HEK293 (cell line): ENCODE data around the gene C2CD2L.

Experiments used
- KLF7 ChIP-seq: fragments of 450-650 bp; formaldehyde crosslinking; IDR thresholded peaks from 2 replicates; pipeline ENCODE4 v1.5.1; 2016; ENCODE audit warnings: missing biosample characterization, missing genetic modification characterization, borderline replicate concordance
- KLF9 ChIP-seq: fragments of 450-650 bp; formaldehyde crosslinking; IDR thresholded peaks from 2 replicates; pipeline ENCODE4 v1.5.1; 2016; ENCODE audit warnings: missing biosample characterization, missing genetic modification characterization, low read depth
- PBX3 ChIP-seq: sonication (generic); formaldehyde crosslinking; IDR thresholded peaks from 2 replicates; pipeline ENCODE4 v1.8.1; 2022; ENCODE audit warnings: mild to moderate bottlenecking, moderate library complexity, missing genetic modification reagents
- SP2 ChIP-seq: fragments of 450-650 bp; formaldehyde crosslinking; IDR thresholded peaks from 2 replicates; pipeline ENCODE4 v1.5.1; 2016; ENCODE audit warnings: missing biosample characterization, missing genetic modification characterization
- SP7 ChIP-seq: fragments of 450-650 bp; formaldehyde crosslinking; IDR thresholded peaks from 2 replicates; pipeline ENCODE4 v1.5.1; 2016; ENCODE audit warnings: missing biosample characterization, missing genetic modification characterization
- ZBTB21 ChIP-seq: fragments of 450-650 bp; formaldehyde crosslinking; IDR thresholded peaks from 2 replicates; pipeline ENCODE4 v1.5.1; 2017; ENCODE audit warnings: missing biosample characterization, missing genetic modification characterization
- ZBTB49 ChIP-seq: fragments of 450-650 bp; formaldehyde crosslinking; IDR thresholded peaks from 2 replicates; pipeline ENCODE4 v1.5.1; 2016; ENCODE audit warnings: missing biosample characterization, missing genetic modification characterization, low read depth
- ZEB2 ChIP-seq: fragments of 450-650 bp; formaldehyde crosslinking; IDR thresholded peaks from 2 replicates; pipeline ENCODE4 v1.5.1; 2016; ENCODE audit warnings: missing biosample characterization, missing genetic modification characterization
- ZFP69B ChIP-seq: fragments of 450-650 bp; formaldehyde crosslinking; IDR thresholded peaks from 2 replicates; pipeline ENCODE4 v1.5.1; 2016; ENCODE audit warnings: missing biosample characterization, missing genetic modification characterization
- ZNF133 ChIP-seq: fragments of 450-650 bp; formaldehyde crosslinking; IDR thresholded peaks from 2 replicates; pipeline ENCODE4 v1.5.1; 2016; ENCODE audit warnings: missing biosample characterization, missing genetic modification characterization
- ZNF239 ChIP-seq: fragments of 450-650 bp; formaldehyde crosslinking; IDR thresholded peaks from 2 replicates; pipeline ENCODE4 v1.5.1; 2016; ENCODE audit warnings: missing biosample characterization, missing genetic modification characterization
- ZNF350 ChIP-seq: fragments of 450-650 bp; formaldehyde crosslinking; IDR thresholded peaks from 2 replicates; pipeline ENCODE4 v1.5.0; 2017; ENCODE audit warnings: missing biosample characterization, mild to moderate bottlenecking, missing genetic modification characterization
- ZNF354C ChIP-seq: fragments of 450-650 bp; formaldehyde crosslinking; IDR thresholded peaks from 2 replicates; pipeline ENCODE4 v1.5.1; 2016; ENCODE audit warnings: missing biosample characterization, missing genetic modification characterization, low read depth, borderline replicate concordance
- ZNF366 ChIP-seq: fragments of 450-650 bp; formaldehyde crosslinking; conservative IDR thresholded peaks from 2 replicates; pipeline ENCODE4 v1.5.1; 2016; ENCODE audit warnings: missing biosample characterization, missing genetic modification characterization
- ZNF426 ChIP-seq: fragments of 450-650 bp; formaldehyde crosslinking; IDR thresholded peaks from 2 replicates; pipeline ENCODE4 v1.5.1; 2017; ENCODE audit warnings: missing biosample characterization, missing genetic modification characterization, mild to moderate bottlenecking, inconsistent platforms, moderate library complexity
- ZNF501 ChIP-seq: fragments of 450-650 bp; formaldehyde crosslinking; IDR thresholded peaks from 2 replicates; pipeline ENCODE4 v1.5.1; 2016; ENCODE audit warnings: missing biosample characterization, missing genetic modification characterization
- ZNF513 ChIP-seq: fragments of 450-650 bp; IDR thresholded peaks from 2 replicates; pipeline ENCODE4 v1.5.1; 2018; ENCODE audit warnings: missing biosample characterization, missing genetic modification characterization
- ZNF561 ChIP-seq: fragments of 450-650 bp; IDR thresholded peaks from 2 replicates; pipeline ENCODE4 v1.5.1; 2018; ENCODE audit warnings: missing biosample characterization, missing genetic modification characterization, borderline replicate concordance
- ZNF585B ChIP-seq: fragments of 450-650 bp; formaldehyde crosslinking; IDR thresholded peaks from 2 replicates; pipeline ENCODE4 v1.5.1; 2016; ENCODE audit warnings: missing biosample characterization, missing genetic modification characterization
- ZNF600 ChIP-seq: fragments of 450-650 bp; formaldehyde crosslinking; IDR thresholded peaks from 2 replicates; pipeline ENCODE4 v1.5.1; 2016; ENCODE audit warnings: missing biosample characterization, missing genetic modification characterization
- ZNF701 ChIP-seq: fragments of 450-650 bp; formaldehyde crosslinking; IDR thresholded peaks from 2 replicates; pipeline ENCODE4 v1.5.1; 2016; ENCODE audit warnings: missing biosample characterization, missing genetic modification characterization
- ZNF768 ChIP-seq: fragments of 450-650 bp; formaldehyde crosslinking; IDR thresholded peaks from 2 replicates; pipeline ENCODE4 v1.5.1; 2018; ENCODE audit warnings: missing biosample characterization, mild to moderate bottlenecking, missing genetic modification characterization
- ZXDB ChIP-seq: fragments of 450-650 bp; formaldehyde crosslinking; IDR thresholded peaks from 2 replicates; pipeline ENCODE4 v1.5.1; 2016; ENCODE audit warnings: missing biosample characterization, missing genetic modification characterization
- TF ChIP-seq, protein P1 (sequence below): fragments of 450-650 bp; formaldehyde crosslinking; IDR thresholded peaks from 2 replicates; pipeline ENCODE4 v1.5.1; 2016; ENCODE audit warnings: missing biosample characterization, missing genetic modification characterization
- TF ChIP-seq, protein P2 (sequence below): fragments of 450-650 bp; formaldehyde crosslinking; IDR thresholded peaks from 2 replicates; pipeline ENCODE4 v1.5.1; 2017; ENCODE audit warnings: missing biosample characterization, mild to moderate bottlenecking, missing genetic modification characterization, moderate library complexity
- TF ChIP-seq, protein P3 (sequence below): fragments of 450-650 bp; formaldehyde crosslinking; IDR thresholded peaks from 2 replicates; pipeline ENCODE4 v1.5.1; 2016; ENCODE audit warnings: missing biosample characterization, missing genetic modification characterization
- TF ChIP-seq, protein P4 (sequence below): fragments of 450-650 bp; formaldehyde crosslinking; IDR thresholded peaks from 2 replicates; pipeline ENCODE4 v1.5.1; 2016; ENCODE audit warnings: missing biosample characterization, missing genetic modification characterization

The C2CD2L gene

DNA sequence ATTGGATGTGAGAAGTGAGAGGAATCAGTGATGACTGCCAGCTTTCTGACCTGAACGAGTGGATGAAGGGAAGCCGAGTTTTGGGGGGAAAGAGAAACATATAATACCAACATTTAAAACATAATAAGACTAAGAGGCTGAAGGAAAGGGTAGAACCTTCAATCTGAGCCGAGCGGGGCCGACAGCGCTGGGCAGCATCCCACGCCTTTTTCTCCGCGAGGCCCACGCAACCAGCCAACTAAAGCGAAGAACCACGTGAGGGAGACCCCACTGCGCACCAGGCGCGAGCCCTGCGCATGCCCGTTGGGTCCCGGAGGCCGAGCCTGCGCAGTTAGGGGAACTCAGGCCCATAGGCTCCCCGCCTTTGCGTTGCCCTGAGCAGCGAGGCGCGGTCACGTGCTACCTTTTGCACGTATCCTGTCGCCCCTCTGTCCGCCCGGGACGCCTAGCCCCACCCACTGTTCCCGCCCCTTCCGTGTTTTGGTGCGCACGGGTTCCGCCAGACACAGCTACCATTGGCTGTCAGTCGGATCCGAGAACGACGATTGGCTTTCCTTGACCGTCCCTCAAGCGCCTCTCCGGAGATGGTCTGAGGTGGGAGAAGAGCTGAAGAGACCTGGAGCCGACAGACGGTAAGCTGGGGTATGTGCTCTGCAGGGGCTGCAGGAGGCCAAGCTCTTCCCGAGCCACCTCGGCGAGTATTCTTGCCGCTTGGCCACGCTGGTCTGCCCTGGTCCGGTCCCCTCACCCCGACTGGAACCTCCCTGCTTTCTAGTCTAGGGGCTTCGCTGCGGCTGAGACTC, 14.1 kb downstream of the C2CD2L start, which contains the start of gene HINFP (continued):
- TF ChIP-seq SP7, result peak; percentile 48
- peak; percentile 67; the same call in 1 of the 2 replicates for TF ChIP-seq ZNF501 (tag by site-specific recombination)
- TF ChIP-seq, protein P1, sequence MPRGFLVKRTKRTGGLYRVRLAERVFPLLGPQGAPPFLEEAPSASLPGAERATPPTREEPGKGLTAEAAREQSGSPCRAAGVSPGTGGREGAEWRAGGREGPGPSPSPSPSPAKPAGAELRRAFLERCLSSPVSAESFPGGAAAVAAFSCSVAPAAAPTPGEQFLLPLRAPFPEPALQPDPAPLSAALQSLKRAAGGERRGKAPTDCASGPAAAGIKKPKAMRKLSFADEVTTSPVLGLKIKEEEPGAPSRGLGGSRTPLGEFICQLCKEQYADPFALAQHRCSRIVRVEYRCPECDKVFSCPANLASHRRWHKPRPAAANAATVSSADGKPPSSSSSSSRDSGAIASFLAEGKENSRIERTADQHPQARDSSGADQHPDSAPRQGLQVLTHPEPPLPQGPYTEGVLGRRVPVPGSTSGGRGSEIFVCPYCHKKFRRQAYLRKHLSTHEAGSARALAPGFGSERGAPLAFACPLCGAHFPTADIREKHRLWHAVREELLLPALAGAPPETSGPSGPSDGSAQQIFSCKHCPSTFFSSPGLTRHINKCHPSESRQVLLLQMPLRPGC (tag by site-specific recombination), result 0 out of 2 replicates have a peak, but pooled peaks have one; percentile 6
- TF ChIP-seq ZNF561 (tag by site-specific recombination), result peak; percentile 52; the same call in 1 of the 2 replicates
- peak; percentile 95 for TF ChIP-seq ZXDB (tag by site-specific recombination)
- peak; percentile 98 for TF ChIP-seq SP2 (tag by site-specific recombination)
- peak; percentile 75; the same call in 1 of the 2 replicates for TF ChIP-seq PBX3 (CRISPR knock-in tag)
- peak; percentile 44; the same call in 1 of the 2 replicates for TF ChIP-seq ZNF600 (tag by site-specific recombination)
- TF ChIP-seq, protein P2, sequence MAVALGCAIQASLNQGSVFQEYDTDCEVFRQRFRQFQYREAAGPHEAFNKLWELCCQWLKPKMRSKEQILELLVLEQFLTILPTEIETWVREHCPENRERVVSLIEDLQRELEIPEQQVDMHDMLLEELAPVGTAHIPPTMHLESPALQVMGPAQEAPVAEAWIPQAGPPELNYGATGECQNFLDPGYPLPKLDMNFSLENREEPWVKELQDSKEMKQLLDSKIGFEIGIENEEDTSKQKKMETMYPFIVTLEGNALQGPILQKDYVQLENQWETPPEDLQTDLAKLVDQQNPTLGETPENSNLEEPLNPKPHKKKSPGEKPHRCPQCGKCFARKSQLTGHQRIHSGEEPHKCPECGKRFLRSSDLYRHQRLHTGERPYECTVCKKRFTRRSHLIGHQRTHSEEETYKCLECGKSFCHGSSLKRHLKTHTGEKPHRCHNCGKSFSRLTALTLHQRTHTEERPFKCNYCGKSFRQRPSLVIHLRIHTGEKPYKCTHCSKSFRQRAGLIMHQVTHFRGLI, result 0 out of 2 replicates have a peak, but pooled peaks have one; percentile 18
- TF ChIP-seq ZNF133 (tag by site-specific recombination), result no peak
- TF ChIP-seq ZNF354C (tag by site-specific recombination), result no peak
- TF ChIP-seq KLF9, result 0 out of 2 replicates have a peak, but pooled peaks have one; percentile 38
- 0 out of 2 replicates have a peak, but pooled peaks have one; percentile 19 for TF ChIP-seq ZBTB21 (tag by site-specific recombination)
- TF ChIP-seq ZNF768 (tag by site-specific recombination), result no peak
- 0 out of 2 replicates have a peak, but pooled peaks have one; percentile 47 for TF ChIP-seq ZEB2 (tag by site-specific recombination)
- peak; percentile 21; the same call in 1 of the 2 replicates for TF ChIP-seq KLF7
- no peak for TF ChIP-seq ZNF426 (tag by site-specific recombination)
- TF ChIP-seq, protein P3, sequence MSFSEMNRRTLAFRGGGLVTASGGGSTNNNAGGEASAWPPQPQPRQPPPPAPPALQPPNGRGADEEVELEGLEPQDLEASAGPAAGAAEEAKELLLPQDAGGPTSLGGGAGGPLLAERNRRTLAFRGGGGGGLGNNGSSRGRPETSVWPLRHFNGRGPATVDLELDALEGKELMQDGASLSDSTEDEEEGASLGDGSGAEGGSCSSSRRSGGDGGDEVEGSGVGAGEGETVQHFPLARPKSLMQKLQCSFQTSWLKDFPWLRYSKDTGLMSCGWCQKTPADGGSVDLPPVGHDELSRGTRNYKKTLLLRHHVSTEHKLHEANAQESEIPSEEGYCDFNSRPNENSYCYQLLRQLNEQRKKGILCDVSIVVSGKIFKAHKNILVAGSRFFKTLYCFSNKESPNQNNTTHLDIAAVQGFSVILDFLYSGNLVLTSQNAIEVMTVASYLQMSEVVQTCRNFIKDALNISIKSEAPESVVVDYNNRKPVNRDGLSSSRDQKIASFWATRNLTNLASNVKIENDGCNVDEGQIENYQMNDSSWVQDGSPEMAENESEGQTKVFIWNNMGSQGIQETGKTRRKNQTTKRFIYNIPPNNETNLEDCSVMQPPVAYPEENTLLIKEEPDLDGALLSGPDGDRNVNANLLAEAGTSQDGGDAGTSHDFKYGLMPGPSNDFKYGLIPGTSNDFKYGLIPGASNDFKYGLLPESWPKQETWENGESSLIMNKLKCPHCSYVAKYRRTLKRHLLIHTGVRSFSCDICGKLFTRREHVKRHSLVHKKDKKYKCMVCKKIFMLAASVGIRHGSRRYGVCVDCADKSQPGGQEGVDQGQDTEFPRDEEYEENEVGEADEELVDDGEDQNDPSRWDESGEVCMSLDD, result peak; percentile 87; the same call in 1 of the 2 replicates
- TF ChIP-seq ZNF701 (tag by site-specific recombination), result no peak
- TF ChIP-seq ZFP69B (tag by site-specific recombination), result peak; percentile 58; the same call in 1 of the 2 replicates
- peak; percentile 75 for TF ChIP-seq ZNF366 (tag by site-specific recombination)
- no peak for TF ChIP-seq ZBTB49 (tag by site-specific recombination)
- no peak for TF ChIP-seq ZNF585B (tag by site-specific recombination)
- TF ChIP-seq ZNF350 (tag by site-specific recombination), result no peak
- TF ChIP-seq ZNF513 (tag by site-specific recombination), result no peak
- no peak for TF ChIP-seq ZNF239
- TF ChIP-seq, protein P4, sequence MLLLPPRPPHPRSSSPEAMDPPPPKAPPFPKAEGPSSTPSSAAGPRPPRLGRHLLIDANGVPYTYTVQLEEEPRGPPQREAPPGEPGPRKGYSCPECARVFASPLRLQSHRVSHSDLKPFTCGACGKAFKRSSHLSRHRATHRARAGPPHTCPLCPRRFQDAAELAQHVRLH (tag by site-specific recombination), result peak; percentile 20; the same call in 1 of the 2 replicates
